Thyroid gland (tissue), 4 donors: ENCODE measurements around the gene LZTS3.

Experiments used
- CTCF ChIP-seq, 6 experiments: fragments of 200-600 bp in 3 of 6; fragments of 450-650 bp in 3 of 6; sonication (generic) in 3 of 6; IDR thresholded peaks; one replicate each; pipeline ENCODE4 v1.5.1; 2016 to 2019; ENCODE audit warnings: antibody characterized with exemption in 6 of 6, mild to moderate bottlenecking in 2 of 6, inconsistent platforms in 1 of 6, moderate library complexity in 1 of 6
- POLR2A ChIP-seq, 2 donors: fragments of 450-650 bp; IDR thresholded peaks; one replicate each; pipeline ENCODE4 v1.6.1; 2017; ENCODE audit warnings: antibody characterized with exemption in 2 of 2, mild to moderate bottlenecking in 2 of 2, moderate library complexity in 1 of 2

GRCh38 chr20:3209257-3209945 lies 36.1 kb upstream of the LZTS3 start, which contains the start of gene ITPA:
- no peak for TF ChIP-seq CTCF (IDR thresholded peaks at IDR 0.05)
- peak in 1 of 2 donors; percentile 33 for TF ChIP-seq POLR2A (IDR thresholded peaks at IDR 0.05)
